Measurements from ENCODE around the gene CNTN4.

The CNTN4 gene

DNA sequence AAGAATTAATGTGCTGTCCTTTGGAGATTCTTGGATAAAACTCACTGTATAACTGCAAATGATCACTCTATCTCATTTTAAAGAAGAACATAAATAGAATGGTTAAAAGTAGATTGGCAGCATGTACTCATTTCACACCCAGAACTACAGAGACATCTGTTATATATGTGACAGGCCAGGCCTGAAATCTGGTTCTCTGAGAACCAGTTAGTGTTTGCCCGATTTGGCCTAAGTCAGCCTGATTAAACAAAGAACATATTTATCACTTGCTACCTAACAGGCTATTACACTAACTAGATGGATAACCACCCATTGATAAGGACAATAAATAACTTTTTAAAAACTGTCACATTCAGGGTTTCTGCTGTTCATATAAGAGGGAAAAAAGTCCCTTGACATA lies 460.1 kb downstream of the CNTN4 start:
- no peak for DNase-seq (ENCODE audit: low spot score)
- no peak overlapping the region for H3K4me3 ChIP-seq
- TF ChIP-seq, protein P1, sequence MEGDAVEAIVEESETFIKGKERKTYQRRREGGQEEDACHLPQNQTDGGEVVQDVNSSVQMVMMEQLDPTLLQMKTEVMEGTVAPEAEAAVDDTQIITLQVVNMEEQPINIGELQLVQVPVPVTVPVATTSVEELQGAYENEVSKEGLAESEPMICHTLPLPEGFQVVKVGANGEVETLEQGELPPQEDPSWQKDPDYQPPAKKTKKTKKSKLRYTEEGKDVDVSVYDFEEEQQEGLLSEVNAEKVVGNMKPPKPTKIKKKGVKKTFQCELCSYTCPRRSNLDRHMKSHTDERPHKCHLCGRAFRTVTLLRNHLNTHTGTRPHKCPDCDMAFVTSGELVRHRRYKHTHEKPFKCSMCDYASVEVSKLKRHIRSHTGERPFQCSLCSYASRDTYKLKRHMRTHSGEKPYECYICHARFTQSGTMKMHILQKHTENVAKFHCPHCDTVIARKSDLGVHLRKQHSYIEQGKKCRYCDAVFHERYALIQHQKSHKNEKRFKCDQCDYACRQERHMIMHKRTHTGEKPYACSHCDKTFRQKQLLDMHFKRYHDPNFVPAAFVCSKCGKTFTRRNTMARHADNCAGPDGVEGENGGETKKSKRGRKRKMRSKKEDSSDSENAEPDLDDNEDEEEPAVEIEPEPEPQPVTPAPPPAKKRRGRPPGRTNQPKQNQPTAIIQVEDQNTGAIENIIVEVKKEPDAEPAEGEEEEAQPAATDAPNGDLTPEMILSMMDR (IDR thresholded peaks at IDR 0.05) = no peak
- H3K27ac ChIP-seq = no peak overlapping the region

DNA sequence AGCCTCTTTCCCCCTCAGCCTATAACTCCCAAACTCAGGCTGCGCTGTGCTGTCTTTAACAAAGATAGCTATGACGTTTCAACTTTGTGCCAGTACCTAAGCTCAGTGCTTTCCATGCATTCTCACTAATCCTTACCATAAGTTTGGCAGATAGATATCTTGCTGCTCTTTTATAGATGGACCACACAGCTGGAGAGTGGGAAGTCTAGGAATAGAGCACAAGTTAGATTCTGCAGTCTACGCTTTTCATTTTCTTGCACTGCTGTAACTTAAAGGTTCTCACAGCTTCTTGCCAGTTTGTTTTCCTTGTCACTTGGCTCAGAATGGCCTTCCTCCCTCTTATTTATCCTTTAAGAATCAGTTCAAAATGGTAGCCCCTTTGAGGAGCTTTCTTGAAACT lies 468.8 kb downstream of the CNTN4 start:
- no peak overlapping the region for H3K27ac ChIP-seq
- DNase-seq (ENCODE audit: low spot score) = no peak
- TF ChIP-seq, protein P1 (IDR thresholded peaks at IDR 0.05) = no peak
- no peak overlapping the region for H3K4me3 ChIP-seq

DNA sequence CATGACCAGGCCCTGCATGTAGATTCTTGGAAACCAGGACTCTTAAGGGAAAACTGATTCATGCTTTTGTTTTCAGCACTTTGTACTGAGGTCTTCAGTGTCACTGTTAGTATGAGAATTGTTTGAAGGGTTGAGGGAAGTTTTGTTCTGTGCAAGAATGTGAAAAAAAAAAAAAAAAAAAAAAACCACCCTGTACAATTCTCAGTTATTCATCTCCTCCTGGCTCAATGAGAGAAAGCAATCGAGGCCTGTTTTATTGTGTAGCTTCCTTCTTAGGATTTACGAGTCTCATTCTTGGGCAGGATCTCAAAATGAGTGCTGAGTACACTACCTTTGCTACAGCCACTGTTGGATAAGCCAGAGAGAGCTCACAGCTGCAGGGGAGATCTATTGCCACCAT lies 469.5 kb downstream of the CNTN4 start:
- no peak for DNase-seq (ENCODE audit: low spot score)
- TF ChIP-seq, protein P1 (IDR thresholded peaks at IDR 0.05) = no peak
- Histone ChIP-seq H3K27ac (no peak overlapping the region), H3K4me3 (no peak overlapping the region)

DNA sequence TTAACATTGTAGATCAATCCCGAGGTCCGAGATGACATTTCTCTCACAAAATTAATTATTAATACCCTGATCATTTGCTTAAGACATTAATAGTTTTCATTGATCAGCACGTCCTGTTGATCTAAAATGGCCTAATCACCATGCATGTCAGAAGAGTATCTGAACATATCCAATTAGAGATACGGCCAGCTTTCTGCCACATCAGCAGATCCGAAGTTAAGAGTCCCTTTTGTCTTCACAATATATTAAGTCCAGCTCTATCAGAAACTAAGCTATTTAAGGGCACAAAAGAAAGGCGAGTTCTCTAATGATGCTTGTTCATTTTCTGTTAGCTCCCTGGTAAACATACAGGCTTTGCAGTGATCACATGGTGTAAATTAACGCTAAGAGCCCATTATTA lies 470.3 kb downstream of the CNTN4 start:
- DNase-seq (ENCODE audit: low spot score) = no peak
- Histone ChIP-seq H3K27ac (no peak overlapping the region), H3K4me3 (no peak overlapping the region)
- TF ChIP-seq, protein P1 (IDR thresholded peaks at IDR 0.05) = no peak

DNA sequence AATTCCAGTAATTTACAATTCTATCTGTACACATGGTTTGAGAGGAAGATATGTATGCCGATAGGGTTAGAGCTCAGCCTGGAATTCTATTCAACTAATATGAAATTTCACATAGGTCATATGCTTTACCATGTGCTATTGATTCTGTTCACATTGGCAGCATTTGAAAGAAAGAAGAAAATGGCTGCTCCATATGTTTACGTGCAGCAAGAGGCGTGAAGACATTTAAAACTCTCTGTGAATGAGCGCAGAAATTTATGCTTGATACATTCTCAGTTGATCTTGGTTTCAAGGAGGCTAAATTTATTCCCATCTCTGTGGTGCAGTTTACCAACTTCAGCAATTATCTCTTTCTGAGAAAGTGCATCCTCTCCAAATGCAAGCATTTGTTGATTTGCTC lies 478.9 kb downstream of the CNTN4 start:
- Histone ChIP-seq H3K27ac (no peak overlapping the region), H3K4me3 (no peak overlapping the region)
- DNase-seq (ENCODE audit: low spot score) = no peak
- TF ChIP-seq, protein P1 (IDR thresholded peaks at IDR 0.05) = no peak

DNA sequence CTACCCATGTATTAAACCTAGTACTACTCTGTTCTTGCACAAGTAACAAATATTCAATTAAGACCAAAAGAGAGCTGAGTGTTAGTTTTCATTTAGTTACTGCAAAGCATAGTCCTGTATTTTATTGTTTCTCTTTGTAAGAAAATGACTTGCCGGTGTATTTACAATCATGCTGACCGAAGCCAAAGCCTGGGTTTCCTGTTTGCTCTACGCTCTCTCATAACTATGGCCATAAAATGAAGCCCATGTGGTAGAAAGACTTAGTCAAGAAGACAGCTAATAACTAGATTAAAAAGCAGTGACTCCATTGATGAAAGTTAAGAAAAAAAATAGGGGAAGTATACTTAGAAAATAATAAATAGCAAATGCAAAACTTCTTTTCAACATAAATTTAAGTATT lies 479.9 kb downstream of the CNTN4 start:
- TF ChIP-seq, protein P1 (IDR thresholded peaks at IDR 0.05) = no peak
- DNase-seq (ENCODE audit: low spot score) = no peak
- Histone ChIP-seq H3K27ac (no peak overlapping the region), H3K4me3 (no peak overlapping the region)

DNA sequence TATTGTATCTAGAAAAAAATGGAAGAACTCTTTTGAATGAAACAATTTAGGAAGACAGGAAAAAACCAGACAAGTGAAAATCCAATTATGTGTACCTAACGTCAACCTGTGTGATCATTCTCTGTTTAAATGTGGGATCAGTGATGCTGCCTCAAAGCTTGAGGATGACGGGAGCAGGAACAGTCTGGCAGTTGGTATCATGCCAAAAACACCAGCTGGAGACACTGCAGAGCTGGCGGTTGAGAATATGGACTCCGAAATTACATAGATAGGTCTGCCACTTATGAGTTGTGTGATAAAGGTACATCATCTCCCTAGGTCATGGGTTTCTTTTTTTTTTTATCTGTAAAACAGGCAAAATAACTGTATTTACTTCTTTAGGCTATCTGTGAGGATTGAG lies 480.5 kb downstream of the CNTN4 start:
- no peak overlapping the region for H3K27ac ChIP-seq
- DNase-seq (ENCODE audit: low spot score) = no peak
- TF ChIP-seq, protein P1 (IDR thresholded peaks at IDR 0.05) = no peak
- no peak overlapping the region for H3K4me3 ChIP-seq

Data from coronary artery (tissue), 2 donors.